B cell (primary cell): ENCODE data around the gene DUS4L. TPM values are rescaled to one million over a fixed set of nuclear protein-coding genes. Genes with fewer than 3 reads are reported as not detected.

Experiments
- ATAC-seq: fragments of 200-7000 bp; cut with Tn5 transposase; one replicate; pipeline ENCODE4 v1.10.0; 2021; ENCODE audit warnings: low read depth, mild to moderate bottlenecking, moderate number of reproducible peaks, moderate library complexity
- CTCF ChIA-PET: fragments of 350-600 bp; sonication (Branson Sonifier 250); formaldehyde crosslinking; loops from one replicate; lab custom pipeline; 2021; ENCODE audit warnings: antibody characterized with exemption, inconsistent platforms; lab: Charles Lee
- POLR2A ChIA-PET: fragments of 350-600 bp; sonication (Branson Sonifier 250); formaldehyde crosslinking; loops from one replicate; lab custom pipeline; 2021; ENCODE audit warnings: antibody characterized with exemption; lab: Charles Lee
- DNase-seq: peaks from one replicate; pipeline ENCODE4 v3.0.0; 2013
- H2AFZ ChIP-seq: 2 replicates; pipeline ENCODE4 v1.6.1; 2012; ENCODE audit warnings: mild to moderate bottlenecking, low read depth, low read length; ENCODE audit not compliant: insufficient read depth, poor library complexity, severe bottlenecking
- H3K27ac ChIP-seq, 2 donors: 1 replicate in 1 of 2; 2 replicates in 1 of 2; pipeline ENCODE4 v1.5.1; 2012 to 2013; ENCODE audit warnings: low read length in 2 of 2, mild to moderate bottlenecking in 2 of 2, moderate library complexity in 1 of 2
- H3K27me3 ChIP-seq, 4 experiments: fragments of 200-600 bp in 1 of 4; sonication (generic) in 1 of 4; replicated peaks in 1 of 4; 1 replicate in 2 of 4; 2 replicates in 2 of 4; pipeline versions ENCODE4 v1.6.1 to v1.7.0; 2013 to 2016; ENCODE audit warnings: low read length in 3 of 4, mild to moderate bottlenecking in 2 of 4, mixed read lengths in 1 of 4, moderate library complexity in 1 of 4; ENCODE audit not compliant: insufficient read depth in 4 of 4, control insufficient read depth in 3 of 4; ENCODE audit errors: control extremely low read depth in 1 of 4
- H3K36me3 ChIP-seq, 2 experiments: replicated peaks in 1 of 2; 1 replicate in 1 of 2; 2 replicates in 1 of 2; pipeline versions ENCODE4 v1.6.1 to v1.7.1; 2013; ENCODE audit warnings: low read length in 1 of 2; ENCODE audit not compliant: insufficient read depth in 2 of 2, control insufficient read depth in 1 of 2; ENCODE audit errors: control extremely low read depth in 1 of 2, extremely low read depth in 1 of 2
- H3K4me1 ChIP-seq, 2 donors: fragments of 200-600 bp in 1 of 2; sonication (generic) in 1 of 2; 1 replicate in 1 of 2; 2 replicates in 1 of 2; pipeline versions ENCODE4 v1.5.1 to v1.6.1; 2013 to 2017; ENCODE audit warnings: low read length in 2 of 2; ENCODE audit not compliant: control insufficient read depth in 2 of 2, insufficient read depth in 2 of 2
- H3K4me2 ChIP-seq: replicated peaks from 2 replicates; pipeline ENCODE3; 2012; ENCODE audit warnings: mild to moderate bottlenecking, low read depth, low read length; ENCODE audit not compliant: poor library complexity, severe bottlenecking
- H3K4me3 ChIP-seq, 5 experiments: fragments of 200-600 bp in 1 of 5; sonication (generic) in 1 of 5; 1 replicate in 3 of 5; 2 replicates in 2 of 5; pipeline versions ENCODE4 v1.5.1 to v1.7.0; 2011 to 2016; ENCODE audit warnings: low read length in 4 of 5, mild to moderate bottlenecking in 4 of 5, low read depth in 2 of 5, control low read depth in 1 of 5, moderate library complexity in 1 of 5; ENCODE audit not compliant: insufficient read depth in 1 of 5; ENCODE audit errors: control extremely low read depth in 1 of 5, extremely low read depth in 1 of 5
- H3K79me2 ChIP-seq: fragments of 200-600 bp; sonication (generic); one replicate; pipeline ENCODE4 v1.6.0; 2016; ENCODE audit warnings: low read length; ENCODE audit not compliant: control insufficient read depth, insufficient read depth
- H3K9ac ChIP-seq: fragments of 200-600 bp; sonication (generic); 2 replicates; pipeline ENCODE4 v1.6.1; 2017; ENCODE audit warnings: mild to moderate bottlenecking, low read length, moderate library complexity
- H3K9me3 ChIP-seq, 3 donors: one replicate each; pipeline versions ENCODE4 v1.6.1 to v1.7.1; 2013; ENCODE audit warnings: low read length in 2 of 3; ENCODE audit not compliant: control insufficient read depth in 2 of 3, insufficient read depth in 1 of 3; ENCODE audit errors: control extremely low read depth in 1 of 3
- H4K20me1 ChIP-seq: 2 replicates; pipeline ENCODE4 v1.6.0; 2012; ENCODE audit warnings: mild to moderate bottlenecking, low read length; ENCODE audit not compliant: insufficient read depth, control insufficient read depth, poor library complexity, severe bottlenecking
- H3K27ac Mint-ChIP-seq: one replicate; pipeline ENCODE4 v1.8.0; 2021; ENCODE audit warnings: mixed read lengths
- H3K27me3 Mint-ChIP-seq: one replicate; pipeline ENCODE4 v1.8.0; 2021; ENCODE audit warnings: mixed read lengths
- H3K4me1 Mint-ChIP-seq: one replicate; pipeline ENCODE4 v1.8.0; 2021; ENCODE audit warnings: mixed read lengths
- H3K4me3 Mint-ChIP-seq: one replicate; pipeline ENCODE4 v1.8.0; 2021; ENCODE audit warnings: mixed read lengths
- H3K9me3 Mint-ChIP-seq: one replicate; pipeline ENCODE4 v1.8.0; 2022; ENCODE audit warnings: mixed read lengths; ENCODE audit not compliant: insufficient read depth
- EZH2 ChIP-seq: IDR thresholded peaks from 2 replicates; pipeline ENCODE4 v1.6.1; 2012; ENCODE audit warnings: borderline replicate concordance, low read depth, mild to moderate bottlenecking, moderate library complexity, low read length; ENCODE audit not compliant: insufficient read depth, poor library complexity, severe bottlenecking
- WGBS: methylation state at CpG from one replicate; pipeline ENCODE4 v1.1.5; 2013; ENCODE audit warnings: missing lambda C conversion rate; ENCODE audit not compliant: insufficient coverage; 5-methylcytosine and 5-hydroxymethylcytosine counted together
- intact Hi-C: fragments of 100-400 bp; cut with micrococcal nuclease; formaldehyde crosslinking; loops from one replicate; pipeline ENCODE4 v1.10.0; 2022
- polyA plus RNA-seq: library from polyadenylated mRNA; depleted of rRNA; stranded (reverse); fragments of >200 nt; gene quantifications from 2 replicates; pipeline ENCODE4 v1.2.3, GENCODE V29; 2012
- total RNA-seq, 2 donors: library from RNA; stranded (reverse); fragments of 120-200 nt in 1 of 2; gene quantifications; 1 replicate in 1 of 2; 2 replicates in 1 of 2; pipeline versions ENCODE4 v1.2.3 to v1.2.4, GENCODE V29; 2013 to 2022
- TF ChIP-seq, protein P1 (sequence below): fragments of 200-600 bp; IDR thresholded peaks from one replicate; pipeline ENCODE4 v1.8.0; 2022; ENCODE audit warnings: antibody characterized with exemption, mild to moderate bottlenecking

Gene DUS4L
- total and polyA plus RNA-seq, 2 donors (not counting 1 experiment from before 2014, with no cell fraction given): 4.1 to 18.7 TPM

DNA sequence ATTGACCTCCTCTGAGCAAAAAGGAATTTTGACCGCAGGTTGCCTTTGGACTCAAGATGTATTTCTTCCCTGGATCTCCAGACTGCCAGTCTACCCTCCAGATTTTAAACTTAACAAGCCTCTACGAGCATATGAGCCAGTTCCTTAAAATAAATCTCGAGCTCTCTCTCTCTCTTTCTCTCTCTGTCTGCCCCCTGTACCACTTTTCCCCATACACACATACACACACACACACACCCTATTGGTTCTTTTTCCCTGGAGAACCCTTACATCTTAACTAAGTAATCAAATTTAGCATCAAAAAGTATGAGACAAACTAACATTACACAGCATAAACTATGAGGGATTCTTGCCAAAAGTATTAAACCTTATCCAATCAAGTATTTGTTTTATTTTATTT is 27.6 kb downstream of the DUS4L start:
- ChIA-PET POLR2A (no interaction called here), CTCF (no interaction called here)
- Mint-ChIP-seq H3K27me3 (no peaks in the 10 kb centered on the region), H3K4me1 (no peaks in the 10 kb centered on the region), H3K27ac (no peak overlapping the region), H3K9me3 (no peaks in the 10 kb centered on the region), H3K4me3 (no peak overlapping the region)
- Histone ChIP-seq H3K4me1 (no peaks in the 10 kb centered on the region), H3K36me3 (peaks cover 7 to 11% of the 10 kb centered on the region in 2 experiments), H3K4me2 (no peak overlapping the region), H2AFZ (no peak overlapping the region), H3K27me3 (no peaks in the 10 kb centered on the region), H4K20me1 (no peaks in the 10 kb centered on the region), H3K9me3 (no peaks in the 10 kb centered on the region), H3K79me2 (no peaks in the 10 kb centered on the region), H3K9ac (no peak overlapping the region), H3K27ac (no peak overlapping the region), H3K4me3 (no peak overlapping the region)
- intact Hi-C loops: no loop called here
- no peak for TF ChIP-seq EZH2
- TF ChIP-seq, protein P1, sequence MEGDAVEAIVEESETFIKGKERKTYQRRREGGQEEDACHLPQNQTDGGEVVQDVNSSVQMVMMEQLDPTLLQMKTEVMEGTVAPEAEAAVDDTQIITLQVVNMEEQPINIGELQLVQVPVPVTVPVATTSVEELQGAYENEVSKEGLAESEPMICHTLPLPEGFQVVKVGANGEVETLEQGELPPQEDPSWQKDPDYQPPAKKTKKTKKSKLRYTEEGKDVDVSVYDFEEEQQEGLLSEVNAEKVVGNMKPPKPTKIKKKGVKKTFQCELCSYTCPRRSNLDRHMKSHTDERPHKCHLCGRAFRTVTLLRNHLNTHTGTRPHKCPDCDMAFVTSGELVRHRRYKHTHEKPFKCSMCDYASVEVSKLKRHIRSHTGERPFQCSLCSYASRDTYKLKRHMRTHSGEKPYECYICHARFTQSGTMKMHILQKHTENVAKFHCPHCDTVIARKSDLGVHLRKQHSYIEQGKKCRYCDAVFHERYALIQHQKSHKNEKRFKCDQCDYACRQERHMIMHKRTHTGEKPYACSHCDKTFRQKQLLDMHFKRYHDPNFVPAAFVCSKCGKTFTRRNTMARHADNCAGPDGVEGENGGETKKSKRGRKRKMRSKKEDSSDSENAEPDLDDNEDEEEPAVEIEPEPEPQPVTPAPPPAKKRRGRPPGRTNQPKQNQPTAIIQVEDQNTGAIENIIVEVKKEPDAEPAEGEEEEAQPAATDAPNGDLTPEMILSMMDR: no peak
- DNase-seq: no peak
- ATAC-seq: no peak
- WGBS: 100% methylated on average over 3 of the region's 3 CpGs

DNA sequence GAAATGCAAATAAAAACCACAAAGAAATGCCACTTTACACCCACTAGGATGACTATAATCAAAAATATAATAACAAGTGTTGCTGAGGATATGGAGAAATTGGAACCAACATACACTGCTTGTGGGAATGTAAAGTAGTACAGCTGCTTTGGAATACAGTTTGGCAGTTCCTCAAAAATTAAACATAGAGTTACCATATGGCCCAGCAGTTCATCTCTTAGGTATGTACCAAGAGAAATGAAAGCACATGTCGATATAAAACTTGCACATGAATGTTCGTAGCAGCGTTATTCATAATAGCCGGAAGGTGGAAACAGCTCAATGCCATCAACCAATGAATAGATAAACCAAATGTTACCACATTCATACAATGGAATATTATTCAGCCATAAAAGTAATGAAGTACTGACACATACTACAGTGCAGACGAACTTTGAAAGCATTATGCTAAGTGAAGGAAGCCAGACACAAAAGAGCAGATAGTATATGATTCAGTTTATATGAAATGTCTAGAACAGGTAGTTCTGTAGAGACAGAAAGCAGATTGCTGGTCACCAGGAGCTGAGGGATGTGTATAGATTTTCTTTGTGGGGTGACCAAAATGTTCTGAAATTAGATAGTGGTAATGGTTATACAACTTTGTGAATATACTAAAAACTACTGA is 28.7 kb downstream of the DUS4L start:
- WGBS: 100% methylated on average over 3 of the region's 5 CpGs
- CTCF ChIA-PET: interaction anchor here (0.6 to 2.4 kb wide), 3 partner anchors 69 to 1934 kb away, joined by 4 to 7 read pairs (median 4); partner anchors contain the start of gene SLC26A4

More for the DNA sequence above, 28.7 kb downstream of the DUS4L start:
- no peak overlapping the region for H3K4me3 ChIP-seq
- H3K4me3 Mint-ChIP-seq: no peak overlapping the region
- no peaks in the 10 kb centered on the region for H4K20me1 ChIP-seq
- no peaks in the 10 kb centered on the region for H3K79me2 ChIP-seq
- no peak for TF ChIP-seq EZH2
- TF ChIP-seq, protein P1: no peak
- H3K4me2 ChIP-seq: no peak overlapping the region
- DNase-seq: no peak
- H3K27ac ChIP-seq: no peak overlapping the region
- no peaks in the 10 kb centered on the region for H3K9me3 Mint-ChIP-seq
- H2AFZ ChIP-seq: no peak overlapping the region
- H3K27me3 Mint-ChIP-seq: no peaks in the 10 kb centered on the region
- no peaks in the 10 kb centered on the region for H3K9me3 ChIP-seq
- H3K4me1 ChIP-seq: no peaks in the 10 kb centered on the region
- intact Hi-C loops: no loop called here
- no peak for ATAC-seq
- no peaks in the 10 kb centered on the region for H3K4me1 Mint-ChIP-seq
- no peak overlapping the region for H3K9ac ChIP-seq
- no peak overlapping the region for H3K27ac Mint-ChIP-seq
- no peaks in the 10 kb centered on the region for H3K27me3 ChIP-seq
- POLR2A ChIA-PET: interaction anchor here (0.7 kb wide), 1 partner anchor 8 kb away, joined by 3 read pairs; no protein-coding TSS in a partner anchor
- peaks cover 7 to 12% of the 10 kb centered on the region in 2 experiments for H3K36me3 ChIP-seq
